GM19239 (cell line): ENCODE results near the gene PRICKLE3.

Experiments used
- DNase-seq: peaks from one replicate; pipeline ENCODE4 v3.0.0; 2011; ENCODE audit warnings: low spot score; ENCODE audit not compliant: insufficient read length
- FAIRE-seq: peaks from 2 replicates; lab custom pipeline; 2011; peaks lifted over from hg19 to GRCh38; lab: Jason Lieb, UNC

PRICKLE3 gene, protein sequence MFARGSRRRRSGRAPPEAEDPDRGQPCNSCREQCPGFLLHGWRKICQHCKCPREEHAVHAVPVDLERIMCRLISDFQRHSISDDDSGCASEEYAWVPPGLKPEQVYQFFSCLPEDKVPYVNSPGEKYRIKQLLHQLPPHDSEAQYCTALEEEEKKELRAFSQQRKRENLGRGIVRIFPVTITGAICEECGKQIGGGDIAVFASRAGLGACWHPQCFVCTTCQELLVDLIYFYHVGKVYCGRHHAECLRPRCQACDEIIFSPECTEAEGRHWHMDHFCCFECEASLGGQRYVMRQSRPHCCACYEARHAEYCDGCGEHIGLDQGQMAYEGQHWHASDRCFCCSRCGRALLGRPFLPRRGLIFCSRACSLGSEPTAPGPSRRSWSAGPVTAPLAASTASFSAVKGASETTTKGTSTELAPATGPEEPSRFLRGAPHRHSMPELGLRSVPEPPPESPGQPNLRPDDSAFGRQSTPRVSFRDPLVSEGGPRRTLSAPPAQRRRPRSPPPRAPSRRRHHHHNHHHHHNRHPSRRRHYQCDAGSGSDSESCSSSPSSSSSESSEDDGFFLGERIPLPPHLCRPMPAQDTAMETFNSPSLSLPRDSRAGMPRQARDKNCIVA

DNA sequence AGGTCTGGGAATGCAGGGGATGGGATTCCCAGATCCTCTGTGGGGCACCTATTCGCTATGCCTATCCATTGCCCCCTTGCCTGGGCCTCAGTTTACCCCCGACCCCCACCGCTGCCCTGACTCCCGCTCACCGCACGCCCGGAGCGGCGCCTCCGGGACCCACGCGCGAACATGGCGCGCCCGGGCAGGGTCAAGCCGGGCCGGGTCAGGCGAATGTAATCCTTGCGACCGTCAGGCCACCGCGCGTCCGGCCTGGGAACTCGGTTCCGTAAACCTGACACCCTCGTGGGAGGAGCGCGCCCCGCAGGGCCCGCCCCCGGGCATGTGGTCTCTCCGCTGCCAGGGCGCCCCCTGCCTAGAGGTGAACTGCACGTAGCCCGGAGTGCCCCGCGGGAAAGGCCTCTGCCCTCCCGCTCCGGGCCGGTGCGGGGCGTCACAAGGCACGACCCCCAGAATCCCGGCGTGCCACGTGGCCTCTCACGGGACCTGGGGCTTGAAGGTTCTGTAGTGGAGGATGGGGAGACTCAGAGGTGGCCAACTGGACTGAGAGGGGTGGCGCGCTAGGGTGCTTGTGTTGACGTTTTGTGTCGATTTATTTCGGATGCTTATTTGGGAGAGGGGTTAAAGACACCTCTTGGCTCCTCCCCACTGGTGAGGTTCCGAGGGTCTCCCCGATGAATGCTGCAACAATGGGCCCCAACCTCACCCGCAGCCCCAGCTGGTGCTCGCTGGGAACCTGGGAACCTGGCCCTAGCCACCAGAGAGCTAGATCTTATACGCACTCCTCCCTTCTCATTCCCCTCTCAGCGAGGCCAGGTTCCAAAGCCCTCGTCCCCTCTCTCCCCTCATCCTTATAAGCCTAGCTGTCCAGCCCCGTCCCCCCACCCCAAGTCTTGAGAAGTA is at the start of gene PRICKLE3:
PRICKLE3 (minus strand) TSS at position 249 of the 903 bp plus-strand sequence; CDS start at position 173, 76 bp downstream.
- DNase-seq: no peak
- FAIRE-seq: peak; percentile 95

DNA sequence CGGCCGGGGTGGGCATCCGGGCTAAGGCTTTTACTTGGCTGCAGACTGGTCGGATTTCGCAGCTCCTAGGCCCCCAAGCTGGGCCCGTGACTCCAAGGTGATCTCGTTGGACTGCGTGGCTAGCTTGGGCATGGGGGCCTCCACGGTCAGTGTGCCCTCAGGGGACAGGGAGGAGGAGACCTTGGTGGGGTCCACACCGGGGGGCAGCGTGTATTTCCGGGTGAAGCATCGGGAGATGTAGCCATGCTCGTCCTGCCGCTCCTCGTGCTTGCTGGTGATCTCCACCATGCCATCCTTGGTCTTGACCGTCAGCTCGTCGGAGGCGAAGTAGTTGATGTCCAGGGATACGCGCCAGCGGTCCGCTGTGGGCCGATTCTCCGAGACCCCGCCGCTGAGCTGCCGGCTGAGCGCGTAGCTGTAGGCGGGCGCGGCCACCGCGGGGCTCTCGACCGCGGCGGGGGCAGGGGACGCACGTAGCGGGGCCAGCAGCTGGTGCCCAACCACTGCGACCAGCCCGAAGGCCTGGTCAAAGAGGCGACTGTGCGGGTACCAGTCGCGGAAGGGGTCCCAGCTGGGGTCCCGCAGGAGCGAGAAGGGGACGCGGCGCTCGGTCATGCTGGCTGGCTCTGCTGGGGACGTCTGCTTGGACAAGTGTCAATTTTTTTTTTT is 47.8 kb upstream of the PRICKLE3 start:
- DNase-seq: no peak
- FAIRE-seq: no peak

DNA sequence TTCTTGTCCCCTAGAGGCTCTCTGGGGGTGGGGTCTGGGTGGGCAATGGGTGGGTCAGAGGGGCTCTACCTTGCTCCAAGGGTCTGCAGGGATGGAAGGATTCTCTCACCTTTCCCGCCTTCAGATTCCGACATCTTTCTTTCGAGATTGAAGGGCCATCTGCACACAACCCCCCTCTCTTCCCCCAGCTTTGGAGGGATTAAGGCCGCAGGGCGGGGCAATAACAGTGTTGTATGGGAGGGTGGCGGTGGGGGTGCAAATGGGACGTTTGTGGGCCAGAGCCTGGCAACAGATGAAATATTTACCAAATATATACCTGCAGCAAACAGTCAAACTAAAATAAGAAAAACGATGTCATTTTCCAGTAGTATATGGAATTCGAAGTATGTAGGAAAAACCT is 47.0 kb upstream of the PRICKLE3 start, which contains the start of gene CACNA1F:
CACNA1F (minus strand) TSS at position 165 of the 400 bp plus-strand sequence; CDS start at position 134, 31 bp downstream.
- DNase-seq: no peak
- FAIRE-seq: no peak

DNA sequence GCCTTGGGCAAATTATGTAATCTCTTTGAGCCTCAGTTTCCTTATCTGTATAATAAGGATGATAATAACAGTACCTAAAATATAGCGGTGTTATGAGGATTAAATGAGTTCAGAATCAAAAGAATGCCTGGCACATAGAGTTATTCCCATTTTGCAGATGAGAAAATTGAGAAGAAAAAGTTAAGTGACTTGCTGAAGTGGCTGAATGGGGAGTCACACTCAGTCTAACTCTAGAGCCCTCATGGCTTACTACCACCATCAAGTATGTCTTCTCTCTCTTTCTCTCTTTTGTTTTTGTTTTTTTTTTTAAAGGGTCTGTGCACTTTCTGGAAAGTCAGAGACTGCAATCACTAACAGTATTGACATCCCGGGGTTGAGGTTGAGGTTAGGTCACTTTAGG is 46.4 kb upstream of the PRICKLE3 start:
- DNase-seq: no peak
- FAIRE-seq: no peak

DNA sequence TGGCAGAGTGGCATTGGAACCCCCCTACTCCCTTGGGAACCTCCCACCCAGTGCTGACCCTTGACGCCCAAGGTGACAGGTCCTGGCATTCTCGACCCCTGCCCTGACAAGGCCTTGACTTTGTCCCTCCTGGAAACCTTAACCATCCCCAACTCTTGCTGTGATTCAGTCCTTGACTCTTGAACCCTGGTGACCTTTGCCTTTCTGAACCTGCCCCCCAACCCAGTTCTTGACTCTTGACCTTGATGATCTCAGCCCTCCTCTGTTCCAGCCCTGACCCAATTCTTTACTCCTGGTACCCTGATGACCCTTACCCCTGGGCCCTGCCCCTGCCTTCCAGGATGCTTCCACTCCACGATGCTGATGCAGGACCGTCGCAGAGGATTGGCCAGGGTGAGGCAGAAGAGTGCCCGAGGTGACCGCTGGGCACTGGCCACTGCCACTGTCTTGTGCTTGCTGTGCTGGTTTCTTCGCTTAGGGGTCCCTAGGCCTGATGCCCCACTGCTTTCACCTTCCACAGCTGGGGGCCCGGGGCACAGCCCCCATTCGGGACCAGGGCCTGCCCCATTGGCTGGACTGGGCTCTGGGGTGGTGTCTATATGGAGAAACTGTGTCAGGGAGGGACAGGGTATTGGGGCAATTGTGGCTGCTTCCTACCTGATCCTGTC is 45.3 kb upstream of the PRICKLE3 start:
- FAIRE-seq: no peak
- DNase-seq: no peak

DNA sequence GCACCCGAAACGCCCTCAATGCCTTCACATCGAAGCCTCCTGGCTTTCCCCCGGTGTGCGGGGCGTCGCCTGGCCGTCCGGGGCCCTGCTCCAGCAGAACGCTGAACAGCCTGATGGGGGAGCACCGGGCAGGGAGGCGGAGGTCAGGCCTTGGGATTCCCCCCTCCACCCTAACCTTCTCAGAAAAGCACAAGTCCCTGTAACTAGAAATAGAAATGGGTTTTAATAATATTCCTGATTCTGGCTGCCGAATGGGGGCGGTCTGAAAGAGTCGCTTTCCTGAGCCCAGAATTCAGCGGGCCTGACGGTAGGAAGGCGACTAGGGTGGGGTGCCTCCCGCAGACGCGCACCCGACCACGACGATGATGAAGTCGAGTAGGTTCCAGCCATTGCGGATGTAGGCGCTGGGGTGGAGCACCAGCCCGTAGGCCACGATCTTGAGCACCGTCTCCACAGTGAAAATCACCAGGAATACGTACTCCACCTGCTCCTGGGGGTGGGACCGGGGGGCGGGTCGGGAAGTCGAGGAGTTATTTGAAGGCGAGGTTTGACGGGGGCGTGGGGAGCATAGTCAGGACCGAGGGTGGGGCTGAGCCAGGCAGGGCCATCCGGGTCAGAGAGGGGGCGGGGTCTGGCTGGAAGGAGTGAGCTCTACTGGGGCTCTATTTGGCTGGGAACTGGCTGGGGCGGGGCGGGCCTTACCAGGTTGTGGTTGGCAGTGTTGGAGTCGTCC is 44.5 kb upstream of the PRICKLE3 start:
- FAIRE-seq: peak; percentile 56
- peak; percentile 60 for DNase-seq

DNA sequence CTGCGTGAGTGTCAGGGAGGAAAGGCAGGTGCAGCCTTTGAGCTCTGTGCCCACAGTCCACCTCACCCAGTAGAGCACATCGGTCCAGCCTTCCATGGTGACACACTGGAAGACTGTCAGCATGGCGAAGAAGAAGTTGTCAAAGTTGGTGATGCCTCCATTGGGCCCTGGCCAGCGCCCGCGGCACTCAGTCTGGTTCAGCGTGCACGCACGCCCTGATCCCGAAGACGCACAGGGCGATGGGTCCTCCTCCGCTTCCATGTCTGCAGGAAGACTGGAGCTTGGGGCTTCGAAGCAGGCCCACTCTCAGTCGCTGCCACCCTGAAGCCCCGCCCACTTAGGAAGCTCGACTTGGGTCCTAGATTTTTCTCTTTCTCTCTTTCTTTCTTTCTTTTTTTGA is 42.0 kb upstream of the PRICKLE3 start:
- FAIRE-seq (no peak), DNase-seq (no peak)

DNA sequence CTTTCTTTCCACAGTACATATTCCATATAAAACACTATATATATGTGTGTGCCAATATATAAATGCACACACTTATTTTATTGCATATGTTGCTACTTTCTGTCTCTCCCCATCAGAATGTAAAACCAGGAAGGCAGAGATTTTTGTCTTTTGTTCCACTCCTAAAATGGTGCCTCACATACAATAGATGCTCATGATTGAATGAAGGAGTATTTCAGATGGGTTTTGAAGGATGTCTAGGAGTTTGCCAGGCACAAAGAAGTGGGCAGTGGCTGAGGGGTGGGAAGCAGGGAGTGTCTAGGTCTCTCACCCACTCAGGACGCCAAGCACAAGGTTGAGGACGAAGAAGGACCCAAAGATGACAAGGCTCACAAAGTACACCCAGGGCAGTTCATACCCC is 41.6 kb upstream of the PRICKLE3 start:
- no peak for DNase-seq
- FAIRE-seq: no peak

DNA sequence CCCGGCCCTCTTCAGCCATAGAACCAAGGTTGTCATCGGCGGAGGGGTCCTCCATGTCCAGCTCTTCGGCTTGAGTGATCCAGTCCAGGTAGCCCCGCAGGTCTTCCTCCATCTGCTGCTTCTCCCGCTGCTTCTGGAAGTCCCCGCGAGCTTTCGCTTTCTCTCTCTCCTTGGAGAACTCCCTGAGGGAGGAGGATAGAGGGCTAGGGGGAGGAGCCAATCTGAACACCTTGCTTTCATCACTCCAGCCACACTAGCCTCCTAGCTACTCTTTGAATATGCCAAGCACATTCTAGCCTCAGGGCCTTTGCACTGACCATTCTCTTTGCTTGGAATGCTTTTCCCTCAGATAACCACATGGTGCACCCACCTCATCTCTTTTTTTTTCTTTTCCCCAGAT is 40.8 kb upstream of the PRICKLE3 start:
- DNase-seq: no peak
- FAIRE-seq: no peak

DNA sequence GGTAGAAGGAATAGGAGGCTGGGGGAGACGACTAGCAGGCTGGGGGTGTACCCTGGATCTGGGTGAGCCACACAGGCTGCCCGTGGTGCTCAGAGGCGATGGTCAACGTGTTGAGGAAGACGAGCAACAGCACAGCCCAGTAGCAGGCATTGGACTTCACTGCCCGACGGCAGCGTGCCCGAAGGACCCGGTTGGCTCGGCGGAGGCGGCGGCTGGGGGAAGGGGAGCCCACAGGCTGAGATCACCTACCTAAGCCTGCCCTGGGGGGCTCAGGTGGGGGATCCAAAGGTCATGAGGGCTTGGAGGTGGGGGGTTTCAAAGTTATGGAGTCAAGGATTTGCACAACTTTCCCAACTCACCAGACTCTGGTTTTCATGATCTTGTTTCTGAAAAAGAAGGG is 39.7 kb upstream of the PRICKLE3 start:
- no peak for FAIRE-seq
- no peak for DNase-seq

DNA sequence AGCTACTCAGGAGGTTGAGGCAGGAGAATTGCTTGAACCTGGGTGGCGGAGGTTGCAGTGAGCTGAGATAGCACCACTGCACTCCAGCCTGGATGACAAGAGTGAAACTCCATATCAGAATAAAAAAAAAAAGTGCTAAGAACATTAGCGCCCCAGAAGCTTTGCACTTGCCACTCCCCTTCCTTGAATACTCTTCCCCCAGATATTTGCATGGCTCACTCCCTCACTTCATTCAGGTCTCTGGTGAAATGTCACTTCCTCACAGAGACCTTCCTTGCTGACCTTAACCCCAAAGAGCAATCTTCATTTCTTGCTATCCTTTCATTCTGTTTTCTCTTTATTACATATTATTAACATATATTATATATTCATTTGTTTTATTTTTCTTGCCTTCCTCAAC is 35.7 kb upstream of the PRICKLE3 start:
- FAIRE-seq (no peak), DNase-seq (no peak)

DNA sequence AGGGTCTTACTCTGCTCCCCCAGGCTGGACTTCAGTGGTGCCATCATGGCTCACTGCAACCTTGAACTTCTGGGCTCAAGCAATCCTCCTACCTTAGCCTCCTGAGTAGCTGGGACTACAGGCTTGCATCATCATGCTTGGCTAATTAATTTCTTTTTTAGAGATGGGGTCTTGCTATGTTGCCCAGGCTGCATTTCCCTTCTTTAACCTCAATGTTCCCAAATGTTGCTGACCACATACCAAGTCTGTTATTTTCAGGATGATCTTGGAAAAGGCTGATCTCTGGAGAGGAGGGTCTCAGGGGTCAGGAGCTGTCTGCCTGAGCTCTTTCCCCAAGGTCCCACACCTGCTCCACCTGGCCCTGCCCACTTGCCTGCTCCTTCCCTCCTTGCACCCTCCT is 33.9 kb upstream of the PRICKLE3 start:
- FAIRE-seq: no peak
- no peak for DNase-seq

DNA sequence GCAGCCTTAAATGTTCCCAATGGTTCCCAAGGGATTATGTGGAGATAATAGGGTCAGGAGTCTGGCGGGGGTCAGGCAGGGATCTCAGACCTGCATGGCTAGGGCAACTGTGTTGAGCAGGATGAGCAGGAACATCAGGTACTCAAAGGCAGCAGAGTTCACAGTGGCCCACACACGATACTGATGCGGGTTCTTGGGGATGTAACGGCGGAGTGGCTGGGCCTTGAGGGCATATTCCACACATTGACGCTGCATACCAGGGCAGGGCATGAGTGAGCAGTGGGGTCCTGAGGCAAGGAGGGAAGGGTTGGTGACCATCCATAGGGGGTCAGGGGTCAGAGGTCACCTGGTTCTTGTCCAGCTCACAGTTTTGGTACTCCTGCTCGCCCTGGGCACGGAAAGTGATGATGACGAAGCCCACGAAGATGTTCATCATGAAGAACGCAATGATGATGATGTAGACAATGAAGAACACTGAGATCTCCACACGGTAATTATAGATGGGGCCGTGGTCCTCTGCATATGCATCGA is 28.9 kb upstream of the PRICKLE3 start:
- DNase-seq (no peak), FAIRE-seq (no peak)

DNA sequence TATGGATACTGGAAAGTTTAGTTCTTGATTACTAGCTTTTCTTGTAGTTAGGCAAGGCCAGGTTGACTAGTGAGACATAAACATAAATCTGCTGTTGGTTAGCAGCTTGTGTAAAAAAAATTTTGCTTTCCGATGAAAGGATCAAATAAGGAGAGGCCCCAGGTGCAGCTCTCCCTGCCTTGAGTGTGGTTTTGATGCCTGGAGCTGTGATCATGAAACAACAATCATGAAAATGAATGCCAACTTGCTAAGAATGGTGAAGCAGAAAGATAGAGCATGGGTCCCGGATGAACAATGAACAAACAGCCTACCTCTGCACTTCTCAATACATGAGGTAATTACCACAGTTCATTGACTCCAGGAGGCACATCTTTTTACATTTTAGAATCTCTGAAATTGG is 28.2 kb upstream of the PRICKLE3 start:
- no peak for DNase-seq
- no peak for FAIRE-seq

DNA sequence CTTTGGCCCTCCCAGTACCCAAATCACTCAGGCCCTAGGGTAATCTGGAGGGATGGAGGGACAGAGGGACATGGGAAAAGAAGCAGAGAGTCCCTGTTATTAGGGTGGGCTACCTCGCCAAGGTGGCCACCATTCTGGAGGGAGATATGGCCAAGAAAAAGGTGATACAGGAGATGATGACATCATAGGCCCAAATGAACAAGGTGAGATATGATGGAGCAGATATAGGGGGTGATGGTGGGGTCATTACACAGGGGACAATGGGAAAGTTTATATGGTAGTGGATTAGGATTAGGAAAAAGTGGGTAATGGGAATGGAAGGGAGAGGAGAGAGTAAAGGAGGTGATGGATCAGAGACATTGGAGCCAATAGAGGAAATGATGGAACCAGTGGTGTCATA is 26.7 kb upstream of the PRICKLE3 start:
- DNase-seq (no peak), FAIRE-seq (no peak)

DNA sequence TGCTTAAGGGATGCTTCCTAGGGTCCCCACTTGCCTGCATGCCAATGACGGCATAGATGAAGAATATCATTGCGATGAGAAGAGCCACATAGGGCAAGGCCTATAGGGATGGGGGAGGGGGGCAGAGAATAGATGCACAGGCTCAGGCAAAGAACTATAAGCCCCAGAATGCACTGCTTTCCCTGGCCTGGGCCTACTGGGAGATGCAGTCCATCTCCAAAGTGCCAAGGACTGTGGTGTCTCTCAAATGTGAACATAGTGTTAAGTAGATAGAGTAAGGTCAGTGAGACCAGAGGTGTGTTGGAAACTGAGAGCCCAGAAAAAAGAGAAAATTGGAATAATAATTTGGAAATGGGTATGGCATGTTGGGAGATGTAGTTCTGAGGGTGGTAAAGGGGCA is 26.0 kb upstream of the PRICKLE3 start:
- DNase-seq (no peak), FAIRE-seq (no peak)

DNA sequence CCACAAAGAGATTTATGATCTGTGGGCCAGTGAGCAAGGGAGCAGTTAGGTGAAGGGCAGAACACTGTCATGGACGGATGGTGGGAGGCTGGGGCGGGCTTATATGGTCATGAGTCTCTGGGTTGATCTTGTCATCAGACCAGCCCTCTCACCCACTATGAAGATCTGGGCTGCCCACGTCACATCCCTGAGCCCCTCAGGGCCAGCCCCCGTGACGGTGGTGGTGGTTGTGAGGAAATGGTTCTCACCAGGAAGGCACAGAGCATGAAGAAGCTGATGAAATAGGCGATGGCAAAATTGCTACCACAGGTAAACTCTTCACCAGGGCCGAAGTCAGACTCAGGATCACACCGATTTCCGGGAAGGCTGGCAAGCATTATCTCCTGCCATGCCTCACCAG is 24.9 kb upstream of the PRICKLE3 start:
- DNase-seq (no peak), FAIRE-seq (no peak)

DNA sequence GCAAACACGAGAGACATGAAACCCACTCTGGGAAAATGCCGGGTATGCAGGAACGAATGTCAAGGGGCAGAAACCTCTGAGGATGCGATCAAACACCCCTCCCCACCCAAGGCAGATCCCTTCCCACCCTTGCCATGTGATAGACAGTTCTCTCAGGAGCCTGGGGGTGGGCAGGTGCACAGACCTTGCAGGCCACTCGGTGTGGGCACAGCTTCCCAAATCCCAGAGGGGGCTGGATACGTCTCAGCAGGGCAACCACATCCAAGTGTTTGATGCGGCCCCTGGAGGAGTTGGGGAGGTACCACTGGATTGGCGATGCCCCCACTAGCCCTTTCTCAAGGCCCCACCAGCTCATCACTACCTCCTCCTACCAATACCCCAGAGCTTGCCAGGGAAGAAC is 24.2 kb upstream of the PRICKLE3 start:
- FAIRE-seq (no peak), DNase-seq (no peak)
